OCI-M2 (cell line): ENCODE measurements around the gene MAFG.

Source experiments
- DNase-seq: peaks from one replicate; lab custom pipeline; 2025; ENCODE audit not compliant: unreplicated experiment; lab: John Stamatoyannopoulos, UW

Gene MAFG

GRCh38 chr17:81869221-81870130 is 58.1 kb downstream of the MAFG start:
- no peak for DNase-seq

DNA sequence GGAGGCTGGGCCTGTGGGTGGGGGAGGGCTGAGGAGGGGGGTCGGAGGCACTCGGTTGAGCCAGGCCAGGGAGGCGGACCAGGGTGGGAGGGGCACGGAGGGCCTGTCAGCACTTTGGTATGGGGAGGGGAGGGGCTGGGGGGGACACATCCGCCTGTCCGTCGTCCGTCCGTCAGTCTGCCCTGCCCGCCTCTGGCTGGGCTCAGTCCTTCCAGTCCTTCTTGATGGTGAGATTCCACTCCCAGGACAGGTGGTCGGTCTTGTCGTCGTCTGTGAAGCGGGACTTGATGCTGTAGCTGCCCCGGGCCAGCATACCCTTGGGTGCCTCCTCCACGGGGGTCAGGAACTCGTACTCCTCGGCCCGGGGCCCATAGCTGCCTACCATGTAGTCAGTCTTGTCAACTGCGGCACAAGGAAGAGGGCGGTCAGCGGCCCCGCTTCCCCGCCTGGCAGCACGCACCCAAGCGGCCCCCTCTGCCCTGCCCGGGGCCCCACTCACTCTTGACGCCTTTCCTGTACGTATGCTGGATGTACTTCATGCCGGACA is 58.8 kb downstream of the MAFG start:
- DNase-seq = no peak
